Brain microvascular endothelial cell (primary cell): ENCODE measurements around the gene CYP4A22.

Source experiments
- DNase-seq: peaks from one replicate; pipeline ENCODE4 v3.0.0-alpha.2; 2020
- H3K27ac ChIP-seq: fragments of 250-450 bp; sonication (Bioruptor Pico); 2 replicates; pipeline ENCODE4 v1.5.1; 2020; ENCODE audit warnings: mild to moderate bottlenecking, moderate library complexity
- H3K27me3 ChIP-seq: fragments of 250-450 bp; sonication (Bioruptor Pico); replicated peaks from 2 replicates; pipeline ENCODE4 v1.5.1; 2020; ENCODE audit warnings: mild to moderate bottlenecking
- H3K36me3 ChIP-seq: fragments of 250-450 bp; sonication (Bioruptor Pico); replicated peaks from 2 replicates; pipeline ENCODE4 v1.5.1; 2020; ENCODE audit warnings: mild to moderate bottlenecking
- H3K4me3 ChIP-seq: 2 replicates; pipeline ENCODE4 v1.5.1; 2011; ENCODE audit warnings: low read depth, mild to moderate bottlenecking, control low read depth, low read length, moderate library complexity
- CTCF ChIP-seq: IDR thresholded peaks from 2 replicates; pipeline ENCODE4 v1.5.1; 2011; ENCODE audit warnings: low read depth, mild to moderate bottlenecking, moderate library complexity, low read length, control low read depth, inconsistent platforms; ENCODE audit errors: missing control alignments
- in situ Hi-C: cut with HindIII; loops from 2 replicates; pipeline ENCODE4 v1.10.0; 2017; ENCODE audit warnings: low sequenced_read_pairs, low pct_ligation_motif_present

Gene CYP4A22

GRCh38 chr1:47187231-47187925 is 50.1 kb downstream of the CYP4A22 start:
- Histone ChIP-seq H3K27ac (no peak overlapping the region), H3K4me3 (no peak overlapping the region), H3K36me3 (no peaks in the 10 kb centered on the region), H3K27me3 (no peaks in the 10 kb centered on the region)
- no peak for TF ChIP-seq CTCF
- no peak for DNase-seq
- in situ Hi-C loops = no loop called here

- H3K27me3 ChIP-seq = no peaks in the 10 kb centered on the region
- in situ Hi-C loops = no loop called here
- no peaks in the 10 kb centered on the region for H3K36me3 ChIP-seq
- DNase-seq = no peak
- TF ChIP-seq CTCF = no peak
- no peak overlapping the region for H3K4me3 ChIP-seq
- H3K27ac ChIP-seq = no peak overlapping the region
Observed at GRCh38 chr1:47187926-47188250, 50.6 kb downstream of the CYP4A22 start.

DNA sequence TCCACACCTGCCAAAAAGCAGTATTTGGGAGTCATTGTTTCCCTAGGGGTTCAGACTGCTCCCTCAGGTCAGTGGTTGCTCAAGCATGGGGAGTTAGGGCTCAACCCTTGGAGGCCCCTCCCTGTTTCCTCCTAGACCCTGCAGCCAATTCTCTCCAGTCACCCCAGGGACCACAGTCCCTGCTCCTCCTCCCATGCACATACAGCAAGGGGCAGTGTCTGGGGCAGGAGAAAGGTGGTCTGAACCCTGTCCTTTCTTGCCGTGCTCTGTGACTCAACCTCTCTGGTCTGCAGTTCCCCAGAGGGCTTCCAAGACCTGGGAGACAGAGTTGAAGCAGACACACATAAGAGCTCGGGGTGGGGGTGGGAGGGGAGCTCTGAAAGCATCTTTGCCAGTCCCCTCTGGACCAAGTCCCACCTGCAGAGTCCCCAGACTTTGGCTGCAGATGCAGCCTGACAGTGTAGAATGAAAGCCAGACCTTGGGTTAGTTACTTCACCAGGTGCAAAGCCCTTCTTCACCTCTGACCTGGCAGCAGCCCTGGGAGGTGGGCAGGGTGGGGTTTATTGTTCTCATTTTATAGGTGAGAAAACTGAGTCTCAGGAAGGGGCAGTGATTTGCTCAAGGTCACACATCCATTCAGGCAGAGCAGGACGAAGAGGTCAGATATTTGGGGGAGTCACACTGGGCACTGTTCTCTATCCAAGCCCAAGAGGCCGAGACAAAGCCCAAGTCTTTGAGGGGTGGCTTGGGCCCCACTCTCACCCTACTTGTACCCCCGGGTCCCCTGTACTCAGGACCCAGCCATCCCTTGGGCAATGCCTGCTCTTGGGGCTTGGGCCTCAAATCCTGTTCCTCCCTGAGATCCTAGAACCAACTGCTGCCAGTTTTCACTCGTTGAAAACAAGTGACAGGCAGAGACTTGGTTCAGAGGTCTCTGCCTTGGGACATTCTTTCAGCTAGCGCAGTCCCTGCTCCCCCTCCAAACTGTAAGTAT is 51.8 kb downstream of the CYP4A22 start:
- peaks cover 2% of the 10 kb centered on the region for H3K27me3 ChIP-seq
- TF ChIP-seq CTCF = no peak
- in situ Hi-C loops = no loop called here
- no peaks in the 10 kb centered on the region for H3K36me3 ChIP-seq
- no peak overlapping the region for H3K27ac ChIP-seq
- H3K4me3 ChIP-seq = no peak overlapping the region
- DNase-seq = no peak

- peaks cover 3% of the 10 kb centered on the region for H3K27me3 ChIP-seq
- no peak within 1 kb of the TSS for H3K27ac ChIP-seq
- no peak within 1 kb of the TSS for H3K4me3 ChIP-seq
- H3K36me3 ChIP-seq = no peaks in the 10 kb centered on the region
- in situ Hi-C loops = no loop called here
- no peak for TF ChIP-seq CTCF
- peak; percentile 31 for DNase-seq
Observed at GRCh38 chr1:47189844-47190508, 52.7 kb downstream of the CYP4A22 start, which contains the start of gene PDZK1IP1. PDZK1IP1 (minus strand) TSS chr1:47190036; CDS start chr1:47189932, 104 bp downstream.

- no peak overlapping the region for H3K27ac ChIP-seq
Observed at GRCh38 chr1:47190509-47190855, 53.2 kb downstream of the CYP4A22 start.

More at GRCh38 chr1:47190509-47190855, 53.2 kb downstream of the CYP4A22 start:
- Histone ChIP-seq H3K4me3 (no peak overlapping the region), H3K27me3 (peaks cover 3% of the 10 kb centered on the region), H3K36me3 (no peaks in the 10 kb centered on the region)
- TF ChIP-seq CTCF = no peak
- no peak for DNase-seq
- in situ Hi-C loops = no loop called here
